Measurements from ENCODE around the gene SMYD2.
"Not testable (repeated sequence)": the region's sequence is repeated elsewhere in the genome, so short reads cannot be mapped to it uniquely, and the experiment has no call there.

The SMYD2 gene

DNA sequence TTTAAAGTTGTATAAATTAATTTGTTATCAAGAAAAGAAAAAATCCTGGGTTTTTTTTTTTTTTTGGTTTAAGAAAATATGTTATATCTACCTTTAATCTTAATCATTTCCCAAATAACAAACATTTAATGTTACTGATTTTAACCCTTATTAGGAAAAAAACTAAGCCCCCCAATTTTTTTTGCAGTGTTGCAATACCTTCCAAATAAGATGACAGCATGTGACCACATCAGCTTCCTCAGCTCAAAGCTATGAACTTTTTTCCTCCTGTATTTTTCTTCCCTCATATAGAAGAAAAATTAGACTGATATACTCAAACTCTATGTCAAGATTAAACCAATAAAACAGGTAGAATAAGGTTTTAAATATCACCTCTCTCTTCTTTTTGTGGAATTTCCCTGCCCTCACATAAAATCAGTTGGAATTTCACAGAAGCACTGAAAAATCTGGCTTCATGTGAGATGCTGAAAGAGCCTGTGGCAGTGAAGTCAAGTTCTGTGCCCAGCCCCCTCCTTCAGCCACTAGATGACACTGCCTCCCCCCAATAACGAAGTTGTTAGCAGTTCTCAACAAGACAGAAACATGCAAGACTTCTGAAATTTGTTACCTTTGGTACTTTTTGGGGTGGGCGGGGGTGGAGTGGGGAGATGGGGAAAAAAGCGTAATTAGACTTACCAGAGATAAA is 9.6 kb upstream of the SMYD2 start:
- Histone ChIP-seq H3K9me3 (ENCODE audit: control insufficient read depth in 5 of 5, low read length in 5 of 5) (no peaks in the 10 kb centered on the region), H3K4me1 (ENCODE audit: control insufficient read depth in 5 of 5, insufficient read depth in 5 of 5, low read length in 5 of 5) (no peaks in the 10 kb centered on the region), H3K27ac (ENCODE audit: low read depth, low read length) (no peak overlapping the region), H3K9ac (ENCODE audit: low read length in 5 of 5) (no peak overlapping the region), H3K36me3 (ENCODE audit: control insufficient read depth in 5 of 5, insufficient read depth in 5 of 5, low read length in 5 of 5) (no peaks in the 10 kb centered on the region), H3K4me3 (ENCODE audit: low read depth in 1 of 5, low read length in 5 of 5) (no peak overlapping the region), H3K27me3 (ENCODE audit: control insufficient read depth in 5 of 5, insufficient read depth in 4 of 5, low read length in 5 of 5) (peaks cover 0 to 25% (median 7%) of the 10 kb centered on the region in 5 donors)

DNA sequence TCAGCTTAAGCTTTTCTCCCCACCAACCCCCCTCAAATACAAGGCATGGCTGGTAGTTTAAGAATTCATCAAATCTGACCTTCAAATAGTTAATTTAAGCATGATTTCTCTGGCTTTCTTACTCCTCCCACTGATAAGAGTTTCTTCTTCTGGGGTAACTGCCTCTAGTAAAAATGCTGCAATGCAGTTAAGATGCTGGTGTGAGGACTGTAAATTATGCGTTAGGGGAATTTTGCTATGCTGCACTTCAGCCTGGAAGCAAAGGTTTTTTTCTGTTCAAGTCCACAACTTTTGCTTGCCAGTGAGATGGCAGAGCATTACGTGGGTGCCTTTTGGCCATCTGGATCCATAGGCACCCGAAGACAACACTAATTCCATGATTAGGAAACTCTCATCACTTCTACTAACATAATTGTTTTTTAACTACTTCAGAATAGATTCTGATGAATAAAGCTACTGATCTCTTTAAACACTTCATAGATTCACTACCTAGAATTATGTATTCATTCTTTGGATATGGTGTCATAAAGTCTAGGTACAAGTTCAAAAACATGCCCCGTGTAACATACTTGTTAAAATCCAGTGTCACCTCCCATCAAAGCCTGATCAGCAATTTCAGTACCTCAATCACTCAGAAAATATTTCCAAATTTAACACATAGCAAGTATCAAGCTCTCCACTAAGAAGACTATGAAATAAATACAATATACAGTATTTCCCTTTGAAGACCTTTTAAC is 8.8 kb upstream of the SMYD2 start:
- no peak overlapping the region for H3K27ac ChIP-seq (ENCODE audit: low read depth, low read length)
- H3K9ac ChIP-seq (ENCODE audit: low read length in 5 of 5) = no peak overlapping the region
- no peaks in the 10 kb centered on the region for H3K9me3 ChIP-seq (ENCODE audit: control insufficient read depth in 5 of 5, low read length in 5 of 5)

DNA sequence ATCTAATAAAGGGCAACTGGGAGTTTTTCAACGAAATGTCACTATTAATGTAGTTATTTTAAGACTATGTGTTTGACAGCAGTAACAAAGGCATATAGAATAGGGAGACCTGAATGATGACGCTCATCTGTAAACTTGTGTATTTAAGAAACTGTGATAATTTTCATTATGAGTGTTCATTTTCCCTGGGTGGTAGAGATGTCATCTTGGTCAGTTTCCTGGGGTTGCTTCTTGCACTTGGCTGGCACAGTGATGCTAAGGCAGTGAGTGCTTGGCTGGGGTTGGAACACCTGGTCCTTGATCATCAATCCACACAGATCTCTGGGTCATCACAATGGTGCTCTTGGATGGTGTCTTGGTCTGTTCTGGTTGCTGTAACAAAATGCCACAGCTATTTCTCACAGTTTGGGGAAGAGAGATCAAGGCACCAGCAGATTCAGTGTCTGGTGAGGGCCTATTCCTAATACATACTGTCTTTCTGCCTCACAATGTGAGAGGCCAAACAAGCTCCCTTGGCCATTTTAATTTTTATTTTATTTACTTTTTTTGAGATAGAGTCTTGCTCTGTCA is 7.9 kb upstream of the SMYD2 start:
- no peaks in the 10 kb centered on the region for H3K36me3 ChIP-seq (ENCODE audit: control insufficient read depth in 5 of 5, insufficient read depth in 5 of 5, low read length in 5 of 5)
- peaks cover 0 to 19% (median 7%) of the 10 kb centered on the region in 5 donors for H3K27me3 ChIP-seq (ENCODE audit: control insufficient read depth in 5 of 5, insufficient read depth in 4 of 5, low read length in 5 of 5)
- H3K9me3 ChIP-seq (ENCODE audit: control insufficient read depth in 5 of 5, low read length in 5 of 5) = no peaks in the 10 kb centered on the region

More for the DNA sequence above, 8.8 kb upstream of the SMYD2 start:
- H3K36me3 ChIP-seq (ENCODE audit: control insufficient read depth in 5 of 5, insufficient read depth in 5 of 5, low read length in 5 of 5) = no peaks in the 10 kb centered on the region
- no peak overlapping the region for H3K4me3 ChIP-seq (ENCODE audit: low read depth in 1 of 5, low read length in 5 of 5)
- no peaks in the 10 kb centered on the region for H3K4me1 ChIP-seq (ENCODE audit: control insufficient read depth in 5 of 5, insufficient read depth in 5 of 5, low read length in 5 of 5)
- peaks cover 0 to 24% (median 7%) of the 10 kb centered on the region in 5 donors for H3K27me3 ChIP-seq (ENCODE audit: control insufficient read depth in 5 of 5, insufficient read depth in 4 of 5, low read length in 5 of 5)

DNA sequence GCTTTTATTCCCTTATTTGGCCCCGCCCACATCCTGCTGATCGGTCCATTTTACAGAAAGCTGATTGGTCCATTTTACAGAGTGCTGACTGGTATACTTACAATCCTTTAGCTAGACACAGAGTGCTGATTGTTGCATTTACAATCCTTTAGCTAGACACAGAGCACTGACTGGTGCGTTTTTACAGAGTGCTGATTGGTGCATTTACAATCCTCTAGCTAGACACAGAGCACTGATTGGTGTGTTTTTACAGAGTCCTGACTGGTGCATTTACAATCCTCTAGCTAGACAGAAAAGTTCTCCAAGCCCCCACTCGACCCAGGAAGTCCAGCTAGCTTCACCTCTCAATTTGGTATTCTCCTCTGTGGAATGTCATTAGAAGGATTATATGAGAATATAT is 5.3 kb upstream of the SMYD2 start:
- not testable (repeated sequence) for H3K4me3 ChIP-seq (ENCODE audit: low read depth in 1 of 5, low read length in 5 of 5); H3K27me3 ChIP-seq (ENCODE audit: control insufficient read depth in 5 of 5, insufficient read depth in 4 of 5, low read length in 5 of 5); H3K9me3 ChIP-seq (ENCODE audit: control insufficient read depth in 5 of 5, low read length in 5 of 5); H3K36me3 ChIP-seq (ENCODE audit: control insufficient read depth in 5 of 5, insufficient read depth in 5 of 5, low read length in 5 of 5); H3K27ac ChIP-seq (ENCODE audit: low read depth, low read length); H3K9ac ChIP-seq (ENCODE audit: low read length in 5 of 5)
- peaks cover 4 to 11% (median 8%) of the 10 kb centered on the region in 5 donors for H3K4me1 ChIP-seq (ENCODE audit: control insufficient read depth in 5 of 5, insufficient read depth in 5 of 5, low read length in 5 of 5)

More for the DNA sequence above, 7.9 kb upstream of the SMYD2 start:
- H3K4me3 ChIP-seq (ENCODE audit: low read depth in 1 of 5, low read length in 5 of 5) = no peak overlapping the region
- H3K9ac ChIP-seq (ENCODE audit: low read length in 5 of 5) = no peak overlapping the region
- no peaks in the 10 kb centered on the region for H3K4me1 ChIP-seq (ENCODE audit: control insufficient read depth in 5 of 5, insufficient read depth in 5 of 5, low read length in 5 of 5)
- no peak overlapping the region for H3K27ac ChIP-seq (ENCODE audit: low read depth, low read length)

DNA sequence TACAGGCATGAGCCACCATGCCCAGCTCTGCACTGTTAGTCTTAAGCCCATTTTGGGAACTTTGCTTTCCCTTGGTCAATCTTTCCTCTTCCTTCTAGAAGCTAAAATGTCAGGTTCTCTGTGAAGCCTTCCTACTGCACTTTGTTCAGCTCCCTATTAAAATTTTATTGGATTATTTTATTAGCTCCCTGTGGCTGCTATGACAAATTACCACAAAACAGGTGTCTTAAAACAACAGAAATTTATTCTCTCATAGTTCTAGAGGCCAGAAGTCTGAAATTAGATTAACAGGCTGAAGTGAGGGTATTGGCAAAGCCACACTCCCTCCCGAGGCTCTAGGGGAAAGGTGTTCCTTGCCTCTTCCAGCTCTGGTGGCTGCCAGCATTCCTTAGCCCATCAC is 4.2 kb upstream of the SMYD2 start:
- H3K9ac ChIP-seq (ENCODE audit: low read length in 5 of 5) = no peak overlapping the region
- peaks cover 4 to 15% (median 12%) of the 10 kb centered on the region in 5 donors for H3K4me1 ChIP-seq (ENCODE audit: control insufficient read depth in 5 of 5, insufficient read depth in 5 of 5, low read length in 5 of 5)
- peaks cover 0 to 7% (median 3%) of the 10 kb centered on the region in 5 donors for H3K27me3 ChIP-seq (ENCODE audit: control insufficient read depth in 5 of 5, insufficient read depth in 4 of 5, low read length in 5 of 5)
- no peak overlapping the region for H3K27ac ChIP-seq (ENCODE audit: low read depth, low read length)
- no peaks in the 10 kb centered on the region for H3K36me3 ChIP-seq (ENCODE audit: control insufficient read depth in 5 of 5, insufficient read depth in 5 of 5, low read length in 5 of 5)
- H3K9me3 ChIP-seq (ENCODE audit: control insufficient read depth in 5 of 5, low read length in 5 of 5) = no peaks in the 10 kb centered on the region
- H3K4me3 ChIP-seq (ENCODE audit: low read depth in 1 of 5, low read length in 5 of 5) = no peak overlapping the region

DNA sequence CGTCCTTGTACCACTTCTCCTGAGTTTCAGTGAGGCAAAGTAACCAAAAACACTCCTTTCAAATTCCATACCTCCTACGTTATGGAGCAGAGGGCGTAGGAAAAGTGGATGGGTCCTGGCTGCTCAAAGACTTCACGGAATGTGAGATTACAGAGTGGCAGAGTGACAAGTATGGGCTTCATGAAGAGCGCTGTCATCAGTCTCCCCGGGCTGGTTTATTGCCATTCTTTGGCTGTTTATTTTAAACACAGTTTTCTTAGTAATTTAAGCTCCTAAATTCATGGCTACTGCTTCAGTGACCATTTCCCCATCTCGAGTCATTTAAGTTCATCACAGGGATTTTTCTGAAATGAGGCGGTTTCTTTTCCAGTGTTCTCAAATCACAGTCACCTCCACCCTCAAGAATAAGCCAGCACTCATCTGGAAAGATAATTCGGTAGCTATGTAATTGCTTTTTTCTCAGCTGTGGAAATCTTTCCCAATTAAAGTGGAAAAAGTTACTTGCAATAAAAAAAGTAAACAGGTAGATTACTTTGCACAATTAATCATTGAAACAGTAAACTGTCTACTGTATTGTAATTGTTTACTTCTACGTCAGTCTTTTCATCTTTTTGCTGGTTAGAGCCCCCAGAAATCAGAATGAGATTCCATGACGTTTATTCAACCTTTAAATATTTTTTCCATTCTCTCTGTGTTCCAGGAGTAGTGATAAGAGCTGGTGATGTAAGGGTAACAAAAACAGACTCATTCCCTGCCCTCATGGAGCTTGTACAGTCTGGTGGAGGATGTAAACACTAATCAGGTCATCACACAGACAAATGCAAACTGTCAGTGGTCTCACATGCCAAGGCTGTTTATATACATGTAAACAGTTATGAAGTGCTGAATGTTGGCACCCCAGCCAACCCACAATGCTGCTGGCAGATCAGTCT is 3.0 kb upstream of the SMYD2 start:
- no peak overlapping the region for H3K9ac ChIP-seq (ENCODE audit: low read length in 5 of 5)
- peaks cover 0 to 2% (median 0%) of the 10 kb centered on the region in 5 donors for H3K27me3 ChIP-seq (ENCODE audit: control insufficient read depth in 5 of 5, insufficient read depth in 4 of 5, low read length in 5 of 5)
- H3K36me3 ChIP-seq (ENCODE audit: control insufficient read depth in 5 of 5, insufficient read depth in 5 of 5, low read length in 5 of 5) = no peaks in the 10 kb centered on the region
- H3K4me3 ChIP-seq (ENCODE audit: low read depth in 1 of 5, low read length in 5 of 5) = no peak overlapping the region
- peaks cover 6 to 24% (median 23%) of the 10 kb centered on the region in 5 donors for H3K4me1 ChIP-seq (ENCODE audit: control insufficient read depth in 5 of 5, insufficient read depth in 5 of 5, low read length in 5 of 5)
- H3K27ac ChIP-seq (ENCODE audit: low read depth, low read length) = no peak overlapping the region
- H3K9me3 ChIP-seq (ENCODE audit: control insufficient read depth in 5 of 5, low read length in 5 of 5) = no peaks in the 10 kb centered on the region

DNA sequence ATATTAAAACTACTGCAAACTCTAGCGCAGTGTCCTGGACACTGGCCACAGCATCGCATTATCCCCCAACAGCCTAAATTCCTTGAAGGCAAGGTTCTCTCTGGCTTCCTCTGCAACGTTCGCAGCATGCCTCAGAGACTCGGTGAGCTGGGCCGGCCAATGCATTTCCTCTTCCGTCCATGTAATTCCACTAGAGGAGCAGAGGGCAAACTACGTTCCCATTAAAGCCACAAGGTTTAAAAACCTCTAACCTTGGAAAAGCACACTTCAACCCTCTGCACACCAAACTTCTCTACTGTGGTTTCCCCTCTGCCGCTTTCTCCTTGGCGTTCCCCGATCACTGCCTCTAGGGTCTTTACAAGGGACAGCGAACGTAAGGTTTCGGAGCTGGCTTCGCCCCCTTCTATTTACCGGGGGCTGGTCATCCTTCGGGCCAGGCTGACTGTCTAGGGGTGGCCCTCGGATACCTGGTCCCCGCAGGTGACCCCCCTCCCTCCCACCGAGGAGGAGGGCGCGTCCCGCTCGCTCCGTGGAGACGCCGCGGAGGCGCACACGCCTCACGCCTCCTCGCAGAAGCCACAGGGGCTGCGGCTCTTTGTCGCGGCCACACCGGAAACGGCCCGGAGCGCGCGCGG is 456 bp upstream of the SMYD2 start:
- H3K9me3 ChIP-seq (ENCODE audit: control insufficient read depth in 5 of 5, low read length in 5 of 5) = no peaks in the 10 kb centered on the region
- peak overlapping the region; percentile 76 to 91 (median 85) for H3K4me3 ChIP-seq (ENCODE audit: low read depth in 1 of 5, low read length in 5 of 5)
- H3K9ac ChIP-seq (ENCODE audit: low read length in 5 of 5) = peak overlapping the region; percentile 64 to 95 (median 82)
- peaks cover 6 to 24% (median 23%) of the 10 kb centered on the region in 5 donors for H3K4me1 ChIP-seq (ENCODE audit: control insufficient read depth in 5 of 5, insufficient read depth in 5 of 5, low read length in 5 of 5)
- no peaks in the 10 kb centered on the region for H3K36me3 ChIP-seq (ENCODE audit: control insufficient read depth in 5 of 5, insufficient read depth in 5 of 5, low read length in 5 of 5)
- no peaks in the 10 kb centered on the region for H3K27me3 ChIP-seq (ENCODE audit: control insufficient read depth in 5 of 5, insufficient read depth in 4 of 5, low read length in 5 of 5)
- H3K27ac ChIP-seq (ENCODE audit: low read depth, low read length) = peak overlapping the region; percentile 76

DNA sequence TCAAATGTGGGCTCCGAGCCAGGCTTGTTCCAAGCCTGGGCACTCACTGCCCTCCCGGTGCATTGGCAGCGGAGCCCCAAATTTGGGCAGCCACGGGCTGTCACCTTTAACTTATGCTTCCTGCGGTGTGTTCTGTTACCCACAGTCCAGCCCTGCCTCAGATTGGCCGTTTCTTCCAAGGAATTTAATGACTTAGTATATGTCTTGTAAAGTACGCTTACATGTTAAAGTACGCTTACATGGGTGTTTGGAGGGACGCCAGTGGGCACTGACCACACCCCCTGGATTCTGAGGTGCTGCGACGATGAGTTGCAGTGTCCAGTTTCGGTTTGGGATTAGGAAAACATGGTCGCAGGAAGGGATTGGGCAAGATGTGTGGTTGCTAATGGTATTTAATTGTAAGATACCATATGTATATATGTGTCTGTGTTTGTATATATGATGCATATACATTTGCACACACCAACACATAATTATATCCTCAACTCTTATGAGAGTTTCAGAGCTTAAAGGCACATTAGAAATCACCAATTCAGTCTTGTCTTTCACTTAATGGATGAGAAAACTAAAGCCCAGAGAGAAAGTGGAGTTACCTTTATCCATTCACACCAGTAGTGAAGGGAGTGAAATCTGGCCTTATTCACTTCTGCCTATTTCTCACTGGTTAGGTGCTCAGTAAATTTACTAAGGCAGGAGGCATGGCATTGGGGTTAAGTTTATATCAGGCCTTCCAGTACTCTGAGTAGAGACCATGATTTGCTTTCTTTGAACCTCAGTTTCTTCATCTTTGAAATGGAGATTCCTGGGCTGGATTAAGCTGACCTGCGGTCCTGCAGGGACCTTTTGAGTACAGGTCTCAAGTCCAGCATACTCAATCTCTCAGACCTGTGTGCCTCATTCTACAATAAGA is 1.0 kb downstream of the SMYD2 start:
- no peaks in the 10 kb centered on the region for H3K9me3 ChIP-seq (ENCODE audit: control insufficient read depth in 5 of 5, low read length in 5 of 5)
- peaks cover 6 to 24% (median 23%) of the 10 kb centered on the region in 5 donors for H3K4me1 ChIP-seq (ENCODE audit: control insufficient read depth in 5 of 5, insufficient read depth in 5 of 5, low read length in 5 of 5)
- H3K36me3 ChIP-seq (ENCODE audit: control insufficient read depth in 5 of 5, insufficient read depth in 5 of 5, low read length in 5 of 5) = no peaks in the 10 kb centered on the region
- peak overlapping the region; percentile 76 to 91 (median 81) for H3K4me3 ChIP-seq (ENCODE audit: low read depth in 1 of 5, low read length in 5 of 5)
- peak overlapping the region; percentile 28 to 79 (median 44) for H3K9ac ChIP-seq (ENCODE audit: low read length in 5 of 5)
- no peaks in the 10 kb centered on the region for H3K27me3 ChIP-seq (ENCODE audit: control insufficient read depth in 5 of 5, insufficient read depth in 4 of 5, low read length in 5 of 5)
- peak overlapping the region; percentile 11 for H3K27ac ChIP-seq (ENCODE audit: low read depth, low read length)
